ENCODE results near the gene PIGM.

GRCh38 chr1:160031365-160032164, at the start of gene PIGM:
- TF ChIP-seq, protein P1, sequence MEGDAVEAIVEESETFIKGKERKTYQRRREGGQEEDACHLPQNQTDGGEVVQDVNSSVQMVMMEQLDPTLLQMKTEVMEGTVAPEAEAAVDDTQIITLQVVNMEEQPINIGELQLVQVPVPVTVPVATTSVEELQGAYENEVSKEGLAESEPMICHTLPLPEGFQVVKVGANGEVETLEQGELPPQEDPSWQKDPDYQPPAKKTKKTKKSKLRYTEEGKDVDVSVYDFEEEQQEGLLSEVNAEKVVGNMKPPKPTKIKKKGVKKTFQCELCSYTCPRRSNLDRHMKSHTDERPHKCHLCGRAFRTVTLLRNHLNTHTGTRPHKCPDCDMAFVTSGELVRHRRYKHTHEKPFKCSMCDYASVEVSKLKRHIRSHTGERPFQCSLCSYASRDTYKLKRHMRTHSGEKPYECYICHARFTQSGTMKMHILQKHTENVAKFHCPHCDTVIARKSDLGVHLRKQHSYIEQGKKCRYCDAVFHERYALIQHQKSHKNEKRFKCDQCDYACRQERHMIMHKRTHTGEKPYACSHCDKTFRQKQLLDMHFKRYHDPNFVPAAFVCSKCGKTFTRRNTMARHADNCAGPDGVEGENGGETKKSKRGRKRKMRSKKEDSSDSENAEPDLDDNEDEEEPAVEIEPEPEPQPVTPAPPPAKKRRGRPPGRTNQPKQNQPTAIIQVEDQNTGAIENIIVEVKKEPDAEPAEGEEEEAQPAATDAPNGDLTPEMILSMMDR (IDR thresholded peaks at IDR 0.05): no peak
- no peak for TF ChIP-seq EP300 (IDR thresholded peaks at IDR 0.05)
